Heart right ventricle (tissue), 16 donors: Measurements from ENCODE around the gene UBE2J2. TPM values are rescaled to one million over a fixed set of nuclear protein-coding genes. Genes with fewer than 3 reads are reported as not detected.

ENCODE experiments used
- ATAC-seq, 8 donors: fragments of 200-7000 bp; cut with Tn5 transposase; one replicate each; pipeline ENCODE4 v1.9.1; 2020; ENCODE audit warnings: mild to moderate bottlenecking in 8 of 8, moderate library complexity in 8 of 8, moderate number of reproducible peaks in 1 of 8
- DNase-seq, 2 donors: peaks; one replicate each; pipeline ENCODE4 v3.0.0-alpha.2; 2020
- H3K27ac ChIP-seq, 10 donors: fragments of 200-600 bp; sonication (generic) in 2 of 10; one replicate each; pipeline versions ENCODE4 v1.5.0 to v1.8.0; 2020 to 2022; ENCODE audit warnings: mild to moderate bottlenecking in 3 of 10
- H3K27me3 ChIP-seq, 7 donors: fragments of 200-600 bp; one replicate each; pipeline ENCODE4 v1.8.0; 2021 to 2022; ENCODE audit warnings: mild to moderate bottlenecking in 2 of 7
- H3K36me3 ChIP-seq, 9 donors: fragments of 200-600 bp; sonication (generic) in 1 of 9; one replicate each; pipeline versions ENCODE4 v1.5.0 to v1.8.0; 2020 to 2022; ENCODE audit warnings: mild to moderate bottlenecking in 2 of 9
- H3K4me1 ChIP-seq, 9 donors: fragments of 200-600 bp; sonication (generic) in 1 of 9; one replicate each; pipeline versions ENCODE4 v1.5.0 to v1.8.0; 2020 to 2022; ENCODE audit warnings: mild to moderate bottlenecking in 4 of 9
- H3K4me3 ChIP-seq, 10 donors: fragments of 200-600 bp; sonication (generic) in 2 of 10; one replicate each; pipeline versions ENCODE4 v1.5.0 to v1.8.0; 2020 to 2022; ENCODE audit warnings: mild to moderate bottlenecking in 7 of 10, moderate library complexity in 2 of 10
- H3K9me3 ChIP-seq, 11 donors: fragments of 200-600 bp in 10 of 11; sonication (generic) in 2 of 11; one replicate each; pipeline versions ENCODE4 v1.5.0 to v1.8.0; 2013 to 2022; ENCODE audit warnings: mild to moderate bottlenecking in 2 of 11, control low read depth in 1 of 11, moderate library complexity in 1 of 11
- CTCF ChIP-seq, 9 donors: fragments of 200-600 bp; sonication (generic) in 2 of 9; IDR thresholded peaks; one replicate each; pipeline versions ENCODE4 v1.5.0 to v1.8.0; 2021 to 2022; ENCODE audit warnings: antibody characterized with exemption in 9 of 9, mild to moderate bottlenecking in 5 of 9, moderate library complexity in 1 of 9
- WGBS, 2 donors: extraction: QIAGEN DNeasy Blood & Tissue Kit; methylation state at CpG; one replicate each; pipeline ENCODE4 v1.1.7; 2013; ENCODE audit warnings: inconsistent platforms in 1 of 2; 5-methylcytosine and 5-hydroxymethylcytosine counted together
- intact Hi-C, 10 donors: fragments of 100-400 bp; cut with DNase I; formaldehyde crosslinking; loops; one replicate each; pipeline versions ENCODE4 v1.11.1 to v1.14.2; 2022
- polyA plus RNA-seq, 2 donors: library from polyadenylated mRNA; stranded (reverse); fragments of 200-250 nt; gene quantifications; one replicate each; pipeline ENCODE4 v1.2.3, GENCODE V29; 2013
- total RNA-seq, 10 donors: library from RNA; stranded (reverse); fragmentation: NEBNext Ultra II Directional in 3 of 10; extraction: Animal tissue kit (Norgen Biotek cat#: 25700) in 3 of 10; gene quantifications; one replicate each; pipeline versions ENCODE4 v1.2.1 to v1.2.4, GENCODE V29; 2021 to 2023
- donor health status: Arrhythmogenic right ventricular cardiomyopathy.
- donor health status: ischemic (EF 13 %, LVEDD 7.1; RV severe dilation, severe dysfunction).
- donor health status: healthy with polysubstance abuse.
- donor health status: DM: no; HTN: yes; CAD: no.
- donor health status: DM: no; HTN: no; CAD: no.
- donor health status: ischemic (EF 25% LVEDD 6.9; RV normal size, moderate dysfunction).
- donor health status: ischemic (EF 25% LVEDD 5.7; RV mildly dilated, moderate dysfunction).
- donor health status: healthy.
- donor health status: DM: yes; HTN: yes; CAD: no.
- donor health status: Ischemic cardiomyopathy.
- donor health status: ischemic (EF 35%, LVEDD 5.7; RV mildly dilated, moderate dysfunction).
- donor health status: nonischemic (EF 11% LVEDD 7.7; RV severe dilation, severe dysfunction).
- donor health status: DM: yes; HTN: yes; CAD: no.
- donor health status: PGD.
- donor health status: ischemic (EF 29% LVEDD 5.4; RV normal size, mild dysfunction).
- donor health status: nonischemic (EF 23%, LVEDD 6.1; RV moderate dilation, normal function).

UBE2J2 gene
- total and polyA plus RNA-seq, 12 donors: 23.5 to 44.1 (median 30.5) TPM

- ATAC-seq: no peak
- Histone ChIP-seq H3K36me3 (peaks cover 0 to 84% (median 53%) of the 10 kb centered on the region in 9 donors), H3K27ac (peak overlapping the region in 4 of 10 donors; percentile 12 to 87 (median 78)), H3K4me3 (peak overlapping the region in 1 of 10 donors; percentile 15), H3K4me1 (peaks cover 2 to 45% (median 26%) of the 10 kb centered on the region in 9 donors), H3K27me3 (peaks cover 0 to 6% (median 0%) of the 10 kb centered on the region in 7 donors), H3K9me3 (no peaks in the 10 kb centered on the region)
- intact Hi-C loops: no loop called here
- 94 to 95% methylated on average over 36 of the region's 36 CpGs for WGBS, 2 donors
- no peak for DNase-seq
- no peak for TF ChIP-seq CTCF (IDR thresholded peaks at IDR 0.05)
Measured at GRCh38 chr1:1218524-1219200, 55.0 kb downstream of the UBE2J2 start.

GRCh38 chr1:1217621-1218523 lies 55.8 kb downstream of the UBE2J2 start:
- no peak for ATAC-seq
- peak overlapping the region in 8 of 10 donors; percentile 53 to 87 (median 64) for H3K27ac ChIP-seq
- H3K4me3 ChIP-seq: peak overlapping the region in 1 of 10 donors; percentile 15

GRCh38 chr1:1216770-1217620 lies 56.7 kb downstream of the UBE2J2 start:
- Histone ChIP-seq H3K27me3 (peaks cover 0 to 18% (median 0%) of the 10 kb centered on the region in 7 donors), H3K4me3 (peak overlapping the region in 2 of 10 donors; percentile 10 to 13), H3K27ac (peak overlapping the region; percentile 52 to 87 (median 76)), H3K4me1 (peaks cover 2 to 54% (median 37%) of the 10 kb centered on the region in 9 donors), H3K9me3 (no peaks in the 10 kb centered on the region), H3K36me3 (peaks cover 0 to 68% (median 36%) of the 10 kb centered on the region in 9 donors)
- WGBS, 2 donors: 82 to 87% methylated on average over 69 to 74 of the region's 74 CpGs
- intact Hi-C loops: no loop called here
- peak in 3 of 8 donors; percentile 7 to 29 (median 25) for ATAC-seq
- no peak for TF ChIP-seq CTCF (IDR thresholded peaks at IDR 0.05)
- DNase-seq: no peak

More at GRCh38 chr1:1217621-1218523, 55.8 kb downstream of the UBE2J2 start:
- H3K27me3 ChIP-seq: peaks cover 0 to 14% (median 0%) of the 10 kb centered on the region in 7 donors
- no peak for TF ChIP-seq CTCF (IDR thresholded peaks at IDR 0.05)
- DNase-seq: no peak
- H3K9me3 ChIP-seq: no peaks in the 10 kb centered on the region
- H3K4me1 ChIP-seq: peaks cover 2 to 52% (median 33%) of the 10 kb centered on the region in 9 donors
- peaks cover 0 to 76% (median 45%) of the 10 kb centered on the region in 9 donors for H3K36me3 ChIP-seq
- WGBS, 2 donors: 90 to 91% methylated on average over 52 of the region's 52 CpGs
- intact Hi-C loops: no loop called here
